ENCODE results near the gene ZBTB12. TPM values are rescaled to one million over a fixed set of nuclear protein-coding genes. Genes with fewer than 3 reads are reported as not detected.
"Not testable (repeated sequence)": the region's sequence is repeated elsewhere in the genome, so short reads cannot be mapped to it uniquely, and the experiment has no call there.

ZBTB12 gene
- total RNA-seq, 1 experiment from 2014 or later = 11.7 TPM

DNA sequence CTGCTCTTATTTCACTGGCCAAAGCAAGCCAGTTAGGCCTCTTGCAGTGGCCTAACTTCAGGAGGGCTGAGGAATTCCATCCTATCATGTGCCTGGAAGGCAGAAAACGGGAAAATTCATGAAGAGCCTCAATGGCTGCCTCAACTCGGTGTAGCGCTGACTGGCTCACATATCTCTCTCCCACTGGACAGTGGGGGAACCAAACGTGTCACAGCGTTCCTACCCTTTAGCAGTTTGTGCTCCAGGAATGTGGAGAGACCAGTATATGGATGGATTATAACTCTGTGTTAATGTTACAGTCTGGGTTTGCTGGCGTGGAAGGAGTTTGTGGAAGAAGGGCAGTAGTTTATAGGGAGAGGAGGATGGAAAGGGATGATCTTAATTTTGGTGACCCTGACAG is 13.9 kb upstream of the ZBTB12 start:
- H3K27me3 Mint-ChIP-seq (ENCODE audit: insufficient read depth, unreplicated experiment) = no peaks in the 10 kb centered on the region
- H3K36me3 Mint-ChIP-seq (ENCODE audit: insufficient read depth, unreplicated experiment) = no peaks in the 10 kb centered on the region
- Histone ChIP-seq H3K9me3 (no peaks in the 10 kb centered on the region), H3K4me3 (ENCODE audit: low read depth, low read length) (no peak overlapping the region), H3K4me1 (peaks cover 14% of the 10 kb centered on the region), H3K27me3 (replicated peaks; ENCODE audit: control insufficient read depth, insufficient read depth, low read length) (no peaks in the 10 kb centered on the region), H3K36me3 (ENCODE audit: control insufficient read depth, insufficient read depth, low read length) (no peaks in the 10 kb centered on the region)
- H3K9me3 Mint-ChIP-seq (ENCODE audit: unreplicated experiment) = no peaks in the 10 kb centered on the region
- intact Hi-C loops (cut with micrococcal nuclease; ENCODE audit: unreplicated experiment) = no loop called here
- no peak overlapping the region for H3K27ac Mint-ChIP-seq (ENCODE audit: unreplicated experiment)
- ChIA-PET CTCF (no interaction called here), POLR2A (no interaction called here)
- DNase-seq = no peak
- TF ChIP-seq, protein P1, sequence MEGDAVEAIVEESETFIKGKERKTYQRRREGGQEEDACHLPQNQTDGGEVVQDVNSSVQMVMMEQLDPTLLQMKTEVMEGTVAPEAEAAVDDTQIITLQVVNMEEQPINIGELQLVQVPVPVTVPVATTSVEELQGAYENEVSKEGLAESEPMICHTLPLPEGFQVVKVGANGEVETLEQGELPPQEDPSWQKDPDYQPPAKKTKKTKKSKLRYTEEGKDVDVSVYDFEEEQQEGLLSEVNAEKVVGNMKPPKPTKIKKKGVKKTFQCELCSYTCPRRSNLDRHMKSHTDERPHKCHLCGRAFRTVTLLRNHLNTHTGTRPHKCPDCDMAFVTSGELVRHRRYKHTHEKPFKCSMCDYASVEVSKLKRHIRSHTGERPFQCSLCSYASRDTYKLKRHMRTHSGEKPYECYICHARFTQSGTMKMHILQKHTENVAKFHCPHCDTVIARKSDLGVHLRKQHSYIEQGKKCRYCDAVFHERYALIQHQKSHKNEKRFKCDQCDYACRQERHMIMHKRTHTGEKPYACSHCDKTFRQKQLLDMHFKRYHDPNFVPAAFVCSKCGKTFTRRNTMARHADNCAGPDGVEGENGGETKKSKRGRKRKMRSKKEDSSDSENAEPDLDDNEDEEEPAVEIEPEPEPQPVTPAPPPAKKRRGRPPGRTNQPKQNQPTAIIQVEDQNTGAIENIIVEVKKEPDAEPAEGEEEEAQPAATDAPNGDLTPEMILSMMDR (IDR thresholded peaks at IDR 0.05; ENCODE audit: insufficient read depth in 1 of 2, low read depth in 1 of 2, low read length in 1 of 2, severe bottlenecking in 1 of 2, unreplicated experiment in 1 of 2) = no peak
- BruUV-seq (replicated peaks) = no TSS peak
- no peak overlapping the region for H3K4me3 Mint-ChIP-seq (ENCODE audit: unreplicated experiment)
- H3K4me1 Mint-ChIP-seq (ENCODE audit: low read depth, unreplicated experiment) = peaks cover 15% of the 10 kb centered on the region

DNA sequence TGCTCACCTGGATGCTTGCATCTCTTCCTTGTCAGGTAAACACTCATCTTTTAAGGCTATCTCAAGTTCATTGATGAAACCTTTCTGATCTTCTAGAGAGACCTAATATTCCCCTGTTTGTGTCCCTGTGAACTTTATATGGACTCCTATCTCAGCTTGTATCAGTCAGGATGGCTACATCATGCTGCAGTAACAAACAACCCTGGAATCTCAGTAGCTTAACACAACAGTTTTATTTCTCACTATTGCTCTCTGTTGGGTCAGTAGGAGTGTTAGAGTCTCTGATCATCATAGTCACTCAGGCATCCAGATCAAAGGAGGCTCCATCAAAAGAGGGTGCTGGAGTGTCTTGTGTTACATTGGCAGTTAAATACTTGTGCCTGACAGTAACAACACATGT is 13.5 kb upstream of the ZBTB12 start:
- no peak overlapping the region for H3K4me3 ChIP-seq (ENCODE audit: low read depth, low read length)
- TF ChIP-seq, protein P1 (IDR thresholded peaks at IDR 0.05; ENCODE audit: insufficient read depth in 1 of 2, low read depth in 1 of 2, low read length in 1 of 2, severe bottlenecking in 1 of 2, unreplicated experiment in 1 of 2) = no peak
- POLR2A ChIA-PET = no interaction called here
- no peaks in the 10 kb centered on the region for H3K36me3 ChIP-seq (ENCODE audit: control insufficient read depth, insufficient read depth, low read length)
- no peaks in the 10 kb centered on the region for H3K9me3 ChIP-seq
- H3K27me3 ChIP-seq (replicated peaks; ENCODE audit: control insufficient read depth, insufficient read depth, low read length) = no peaks in the 10 kb centered on the region
- CTCF ChIA-PET = no interaction called here
- Mint-ChIP-seq H3K4me1 (ENCODE audit: low read depth, unreplicated experiment) (peaks cover 15% of the 10 kb centered on the region), H3K9me3 (ENCODE audit: unreplicated experiment) (no peaks in the 10 kb centered on the region), H3K36me3 (ENCODE audit: insufficient read depth, unreplicated experiment) (no peaks in the 10 kb centered on the region), H3K27me3 (ENCODE audit: insufficient read depth, unreplicated experiment) (no peaks in the 10 kb centered on the region), H3K27ac (ENCODE audit: unreplicated experiment) (no peak overlapping the region), H3K4me3 (ENCODE audit: unreplicated experiment) (no peak overlapping the region)
- no TSS peak for BruUV-seq (replicated peaks)
- H3K4me1 ChIP-seq = peaks cover 10% of the 10 kb centered on the region
- intact Hi-C loops (cut with micrococcal nuclease; ENCODE audit: unreplicated experiment) = no loop called here
- no peak for DNase-seq

DNA sequence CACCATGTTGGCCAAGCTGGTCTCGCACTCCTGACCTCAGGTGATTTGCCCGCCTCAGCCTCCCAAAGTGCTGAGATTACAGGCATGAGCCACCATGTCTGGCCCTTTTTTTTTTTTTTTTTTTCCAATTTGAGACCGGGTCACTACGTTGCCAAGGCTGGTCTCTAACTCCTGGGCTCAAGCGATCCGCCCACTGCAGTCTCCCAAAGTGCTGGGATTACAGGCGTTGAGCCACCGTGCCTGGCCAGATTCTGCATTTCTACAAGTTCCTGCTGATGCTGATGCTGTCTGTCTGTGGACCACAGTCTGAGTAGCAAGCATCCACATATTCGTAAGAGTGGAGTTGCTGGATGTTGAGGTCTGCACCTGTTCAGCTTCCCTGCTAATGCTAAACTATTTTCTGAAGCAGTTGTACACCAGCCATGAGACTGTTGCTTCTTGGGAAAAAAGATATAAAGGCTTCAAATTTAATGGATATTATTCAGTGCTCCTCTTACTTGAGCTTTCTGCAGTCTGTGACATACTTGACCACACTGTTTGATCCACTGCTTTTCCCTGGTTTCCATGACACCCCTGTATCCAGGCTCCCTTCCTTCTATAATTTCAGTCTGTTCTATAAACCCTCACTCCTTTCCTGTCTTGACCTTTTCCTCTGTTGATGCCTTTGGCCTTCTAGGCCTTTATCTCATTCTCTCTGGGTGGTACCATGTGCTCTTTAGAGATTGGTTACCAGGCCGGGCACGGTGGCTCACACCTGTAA is 10.1 kb upstream of the ZBTB12 start:
- intact Hi-C loops (cut with micrococcal nuclease; ENCODE audit: unreplicated experiment) = no loop called here
- BruUV-seq (replicated peaks) = no TSS peak

DNA sequence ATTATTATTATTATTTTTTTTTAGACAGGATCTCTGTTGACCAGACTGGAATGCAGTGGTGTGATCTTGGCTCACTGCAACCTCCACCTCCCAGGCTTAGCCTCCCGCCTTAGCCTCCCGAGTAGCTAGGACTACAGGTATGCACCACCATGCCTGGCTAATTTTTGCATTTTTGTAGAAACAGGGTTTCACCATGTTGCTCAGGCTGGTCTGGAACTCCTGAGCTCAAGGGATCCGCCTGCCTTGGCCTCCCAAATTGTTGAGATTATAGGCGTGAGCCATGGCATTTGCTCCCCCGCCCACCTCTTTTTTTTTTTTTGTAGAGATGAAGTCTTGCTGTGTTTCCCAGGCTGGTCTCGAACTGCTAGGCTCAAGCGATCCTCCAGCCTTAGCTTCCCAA is 7.4 kb upstream of the ZBTB12 start:
- H3K27me3 ChIP-seq (replicated peaks; ENCODE audit: control insufficient read depth, insufficient read depth, low read length); H3K27me3 Mint-ChIP-seq (ENCODE audit: insufficient read depth, unreplicated experiment); H3K36me3 ChIP-seq (ENCODE audit: control insufficient read depth, insufficient read depth, low read length); H3K9me3 ChIP-seq; BruUV-seq (replicated peaks); intact Hi-C loops (cut with micrococcal nuclease; ENCODE audit: unreplicated experiment); H3K4me1 ChIP-seq; POLR2A ChIA-PET; DNase-seq; H3K4me1 Mint-ChIP-seq (ENCODE audit: low read depth, unreplicated experiment); H3K36me3 Mint-ChIP-seq (ENCODE audit: insufficient read depth, unreplicated experiment); H3K9me3 Mint-ChIP-seq (ENCODE audit: unreplicated experiment); H3K4me3 ChIP-seq (ENCODE audit: low read depth, low read length); H3K4me3 Mint-ChIP-seq (ENCODE audit: unreplicated experiment); H3K27ac Mint-ChIP-seq (ENCODE audit: unreplicated experiment): not testable (repeated sequence)
- CTCF ChIA-PET = interaction anchor here (0.7 kb wide), 1 partner anchor 11 kb away, joined by 4 read pairs; no protein-coding TSS in a partner anchor

More for the DNA sequence above, 10.1 kb upstream of the ZBTB12 start:
- DNase-seq = no peak
- Histone ChIP-seq H3K4me3 (ENCODE audit: low read depth, low read length) (no peak overlapping the region), H3K27me3 (replicated peaks; ENCODE audit: control insufficient read depth, insufficient read depth, low read length) (no peaks in the 10 kb centered on the region), H3K4me1 (no peaks in the 10 kb centered on the region), H3K36me3 (ENCODE audit: control insufficient read depth, insufficient read depth, low read length) (no peaks in the 10 kb centered on the region), H3K9me3 (no peaks in the 10 kb centered on the region)
- POLR2A ChIA-PET = no interaction called here
- no peaks in the 10 kb centered on the region for H3K36me3 Mint-ChIP-seq (ENCODE audit: insufficient read depth, unreplicated experiment)
- H3K9me3 Mint-ChIP-seq (ENCODE audit: unreplicated experiment) = no peaks in the 10 kb centered on the region
- peaks cover 7% of the 10 kb centered on the region for H3K4me1 Mint-ChIP-seq (ENCODE audit: low read depth, unreplicated experiment)
- TF ChIP-seq, protein P1 (IDR thresholded peaks at IDR 0.05; ENCODE audit: insufficient read depth in 1 of 2, low read depth in 1 of 2, low read length in 1 of 2, severe bottlenecking in 1 of 2, unreplicated experiment in 1 of 2) = no peak
- H3K27ac Mint-ChIP-seq (ENCODE audit: unreplicated experiment) = no peak overlapping the region
- CTCF ChIA-PET = no interaction called here
- H3K4me3 Mint-ChIP-seq (ENCODE audit: unreplicated experiment) = no peak overlapping the region
- no peaks in the 10 kb centered on the region for H3K27me3 Mint-ChIP-seq (ENCODE audit: insufficient read depth, unreplicated experiment)
